Cardiac fibroblast (primary cell): ENCODE measurements around the gene VPS29.
"Not testable (repeated sequence)": the region's sequence is repeated elsewhere in the genome, so short reads cannot be mapped to it uniquely, and the experiment has no call there.

Experiments used
- DNase-seq, 2 donors: peaks; one replicate each; pipeline versions ENCODE4 v3.0.0 to v3.0.0-alpha.2; 2010; ENCODE audit warnings: low read depth in 2 of 2
- H3K4me3 ChIP-seq, 2 donors: replicated peaks in 1 of 2; 1 replicate in 1 of 2; 2 replicates in 1 of 2; pipeline ENCODE4 v1.5.1; 2011; ENCODE audit warnings: low read depth in 2 of 2, low read length in 2 of 2, mild to moderate bottlenecking in 2 of 2, moderate library complexity in 1 of 2
- TF ChIP-seq, protein P1 (sequence below): IDR thresholded peaks from one replicate; pipeline ENCODE4 v1.5.1; 2011; ENCODE audit warnings: low read depth, mild to moderate bottlenecking, low read length, inconsistent platforms

The VPS29 gene

DNA sequence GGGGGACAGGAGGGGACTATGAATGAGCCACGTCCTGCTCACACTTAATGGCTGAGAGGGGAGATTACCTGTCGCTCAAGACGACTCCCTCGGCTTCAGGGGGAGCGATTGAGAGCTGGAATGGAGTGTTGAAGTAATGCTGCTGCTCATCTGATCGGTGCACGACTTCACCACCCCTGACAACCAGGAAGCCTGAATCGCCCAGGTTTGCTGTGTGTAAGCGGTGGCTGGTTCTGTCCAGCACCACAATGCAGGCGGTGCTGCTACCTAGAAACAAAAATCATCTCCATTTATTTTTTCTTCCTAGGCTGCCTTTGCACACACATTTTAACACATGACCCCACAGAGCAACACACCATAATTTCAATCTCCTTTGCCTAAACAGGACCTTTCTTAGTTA is 43.9 kb upstream of the VPS29 start:
- no peak overlapping the region for H3K4me3 ChIP-seq
- peak in 1 of 2 donors; percentile 25 for DNase-seq
- TF ChIP-seq, protein P1, sequence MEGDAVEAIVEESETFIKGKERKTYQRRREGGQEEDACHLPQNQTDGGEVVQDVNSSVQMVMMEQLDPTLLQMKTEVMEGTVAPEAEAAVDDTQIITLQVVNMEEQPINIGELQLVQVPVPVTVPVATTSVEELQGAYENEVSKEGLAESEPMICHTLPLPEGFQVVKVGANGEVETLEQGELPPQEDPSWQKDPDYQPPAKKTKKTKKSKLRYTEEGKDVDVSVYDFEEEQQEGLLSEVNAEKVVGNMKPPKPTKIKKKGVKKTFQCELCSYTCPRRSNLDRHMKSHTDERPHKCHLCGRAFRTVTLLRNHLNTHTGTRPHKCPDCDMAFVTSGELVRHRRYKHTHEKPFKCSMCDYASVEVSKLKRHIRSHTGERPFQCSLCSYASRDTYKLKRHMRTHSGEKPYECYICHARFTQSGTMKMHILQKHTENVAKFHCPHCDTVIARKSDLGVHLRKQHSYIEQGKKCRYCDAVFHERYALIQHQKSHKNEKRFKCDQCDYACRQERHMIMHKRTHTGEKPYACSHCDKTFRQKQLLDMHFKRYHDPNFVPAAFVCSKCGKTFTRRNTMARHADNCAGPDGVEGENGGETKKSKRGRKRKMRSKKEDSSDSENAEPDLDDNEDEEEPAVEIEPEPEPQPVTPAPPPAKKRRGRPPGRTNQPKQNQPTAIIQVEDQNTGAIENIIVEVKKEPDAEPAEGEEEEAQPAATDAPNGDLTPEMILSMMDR: no peak

DNA sequence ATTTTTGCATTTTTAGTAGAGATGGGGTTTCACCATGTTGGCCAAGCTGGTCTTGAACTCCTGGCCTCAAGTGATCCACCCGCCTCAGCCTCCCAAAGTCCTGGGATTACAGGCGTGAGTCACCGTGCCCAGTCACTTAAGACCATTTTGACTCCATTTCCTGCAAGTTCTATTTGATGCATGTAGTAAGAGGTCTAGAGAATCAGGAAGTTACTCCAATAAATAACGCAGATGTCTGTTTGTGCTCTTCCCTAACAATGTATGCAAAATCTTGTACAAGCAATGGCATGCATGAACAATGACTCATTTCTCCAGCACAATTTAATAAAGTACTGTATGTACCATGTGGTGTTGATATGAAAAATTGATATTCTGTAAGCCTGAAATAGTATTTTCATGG is 43.3 kb upstream of the VPS29 start:
- DNase-seq: peak; percentile 81 to 97
- not testable (repeated sequence) for H3K4me3 ChIP-seq

DNA sequence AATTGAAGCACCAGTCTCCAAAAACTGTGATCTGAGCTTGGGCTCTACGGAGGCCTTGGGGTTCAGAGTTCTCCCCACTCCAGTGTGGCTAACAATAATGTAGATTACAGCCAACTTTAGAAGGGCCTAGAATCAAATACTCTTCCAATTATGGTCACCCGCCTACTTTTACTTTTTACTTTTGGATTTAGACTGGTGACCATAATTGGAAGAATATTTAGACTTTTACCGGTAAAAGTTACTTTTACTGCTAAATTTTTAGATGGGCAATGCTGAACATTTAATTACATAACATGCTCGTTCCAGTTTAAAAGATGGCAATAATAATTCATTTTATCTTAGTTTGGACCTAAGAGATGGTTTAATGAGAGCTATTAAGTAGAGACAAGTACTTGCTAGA is 42.1 kb upstream of the VPS29 start:
- no peak overlapping the region for H3K4me3 ChIP-seq
- no peak for DNase-seq
- TF ChIP-seq, protein P1: no peak

DNA sequence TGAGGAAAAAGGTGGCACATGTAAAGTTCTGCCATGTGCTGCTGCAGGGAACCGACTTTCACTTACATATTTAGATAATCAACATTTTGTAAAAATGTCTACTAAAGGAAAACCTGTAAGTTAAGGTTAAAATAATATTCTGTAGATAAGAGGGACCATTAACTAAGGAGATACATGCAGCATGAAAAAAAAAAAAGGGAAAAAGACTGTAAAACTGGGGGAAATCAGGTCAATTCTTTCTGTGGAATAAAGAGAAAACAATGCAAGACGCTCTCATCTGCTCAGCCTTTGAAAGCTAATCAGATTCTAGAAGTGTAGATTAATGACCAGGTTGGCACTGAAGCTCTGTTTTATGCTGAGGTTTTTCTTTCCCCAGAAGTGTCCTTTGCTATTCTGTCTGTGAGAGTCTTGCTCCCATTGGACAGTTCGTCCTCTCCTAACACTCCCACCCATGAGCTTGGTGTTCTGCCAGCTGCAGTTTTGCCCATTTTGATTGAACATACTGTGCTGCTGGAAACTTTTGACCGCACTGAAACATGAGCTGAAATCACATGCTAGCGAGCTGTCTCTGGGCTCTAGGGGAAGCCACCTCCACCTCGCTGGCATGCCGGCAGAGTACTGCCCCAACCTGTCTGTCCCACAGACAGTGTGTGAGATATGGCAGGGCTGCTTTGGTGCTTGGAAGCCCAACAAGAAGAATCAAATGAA is 41.5 kb upstream of the VPS29 start:
- peak; percentile 94 for DNase-seq
- H3K4me3 ChIP-seq: no peak overlapping the region
- TF ChIP-seq, protein P1: no peak

DNA sequence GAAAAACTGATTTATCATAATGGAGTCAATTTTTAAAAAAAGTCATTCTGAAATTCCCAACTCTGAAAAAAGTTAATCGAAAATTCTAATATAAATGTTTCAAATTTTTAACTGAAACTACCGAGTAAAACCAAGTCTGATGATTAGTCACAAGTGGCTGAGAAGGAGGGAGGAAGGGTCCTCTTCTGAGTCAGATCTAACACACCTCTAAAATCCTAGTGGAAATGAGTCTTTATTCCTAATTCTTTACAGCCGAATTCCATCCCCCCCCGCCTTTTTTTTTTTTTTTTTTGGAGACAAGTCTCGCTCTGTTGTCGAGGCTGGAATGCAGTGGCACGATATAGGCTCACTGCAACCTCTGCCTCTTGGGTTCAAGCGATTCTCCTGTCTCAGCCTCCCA is 38.1 kb upstream of the VPS29 start:
- TF ChIP-seq, protein P1: no peak
- DNase-seq: peak in 1 of 2 donors; percentile 42
- no peak overlapping the region for H3K4me3 ChIP-seq

DNA sequence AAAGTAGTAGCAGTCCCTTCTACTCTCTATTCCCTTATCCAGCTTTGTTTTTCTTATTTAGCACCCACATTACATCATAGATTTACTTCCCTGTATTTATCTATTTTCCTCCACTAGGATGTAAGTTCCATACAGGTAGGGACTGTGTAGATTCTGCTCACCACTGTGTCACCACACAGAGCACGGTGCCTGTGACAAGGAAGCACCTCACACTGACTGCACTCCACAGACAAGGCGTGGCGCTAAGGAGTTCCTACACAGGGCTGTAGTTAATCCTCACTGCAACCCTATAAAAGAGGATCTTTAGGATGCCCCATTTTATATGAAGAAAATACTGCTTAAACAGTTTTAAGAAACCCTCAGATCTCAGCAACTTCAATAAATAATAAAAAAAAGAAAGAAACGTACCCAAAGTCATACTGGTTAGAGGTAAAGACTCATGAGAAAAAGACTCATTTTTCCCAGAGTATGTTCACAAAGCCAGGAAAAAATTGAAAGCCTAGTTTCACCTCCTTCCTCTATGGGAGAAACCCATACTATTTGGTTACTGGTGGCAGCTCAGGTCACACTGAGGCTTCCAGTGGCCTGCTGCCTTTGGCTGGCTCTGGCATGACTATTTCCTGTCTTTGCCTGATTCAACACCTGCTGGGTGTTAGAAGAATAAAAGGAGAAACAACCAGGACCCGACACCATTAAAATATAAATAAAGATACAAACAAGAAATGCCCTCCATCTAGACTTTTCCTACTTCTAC is 37.1 kb upstream of the VPS29 start:
- TF ChIP-seq, protein P1: no peak
- no peak overlapping the region for H3K4me3 ChIP-seq
- DNase-seq: no peak

DNA sequence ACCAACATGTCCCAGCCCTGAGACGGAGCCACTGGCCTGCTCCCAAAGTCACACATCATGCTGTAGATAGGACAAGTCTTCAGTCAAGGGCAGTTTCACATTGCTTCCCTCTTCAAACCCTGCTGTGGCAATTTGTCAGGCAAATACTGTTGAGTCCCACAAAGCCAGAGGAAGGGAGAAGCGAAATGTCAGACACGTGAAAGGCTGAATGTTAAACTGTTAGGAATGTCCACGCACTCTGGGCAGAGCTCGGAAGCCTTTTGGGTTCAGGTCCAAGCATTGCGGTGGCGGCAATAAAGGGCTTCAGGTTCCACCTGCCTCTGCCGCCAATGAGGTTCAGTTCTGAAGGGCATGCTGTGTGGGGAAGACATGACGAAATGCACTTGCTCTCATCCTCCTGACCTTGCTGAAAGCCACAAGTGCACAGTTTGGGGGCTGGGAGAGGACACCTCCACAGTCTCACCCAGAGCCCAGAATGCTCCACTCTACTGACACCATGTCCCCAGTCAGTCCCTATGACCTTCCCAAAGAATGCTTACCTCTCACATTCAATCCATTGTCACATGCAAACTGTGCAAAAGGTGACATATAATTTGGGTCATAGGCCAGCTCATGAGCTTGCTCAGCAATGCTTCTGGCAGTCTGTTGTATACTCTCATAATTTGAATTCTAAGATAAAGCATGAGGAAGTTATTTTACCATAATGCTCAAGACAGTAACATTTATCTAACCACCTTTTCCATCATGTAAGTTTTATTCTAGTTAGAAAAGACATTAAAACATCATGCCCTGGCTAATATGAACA is 35.9 kb upstream of the VPS29 start:
- no peak for DNase-seq
- TF ChIP-seq, protein P1: no peak
- no peak overlapping the region for H3K4me3 ChIP-seq
